ENCODE data around the gene CLEC3B.

DNA sequence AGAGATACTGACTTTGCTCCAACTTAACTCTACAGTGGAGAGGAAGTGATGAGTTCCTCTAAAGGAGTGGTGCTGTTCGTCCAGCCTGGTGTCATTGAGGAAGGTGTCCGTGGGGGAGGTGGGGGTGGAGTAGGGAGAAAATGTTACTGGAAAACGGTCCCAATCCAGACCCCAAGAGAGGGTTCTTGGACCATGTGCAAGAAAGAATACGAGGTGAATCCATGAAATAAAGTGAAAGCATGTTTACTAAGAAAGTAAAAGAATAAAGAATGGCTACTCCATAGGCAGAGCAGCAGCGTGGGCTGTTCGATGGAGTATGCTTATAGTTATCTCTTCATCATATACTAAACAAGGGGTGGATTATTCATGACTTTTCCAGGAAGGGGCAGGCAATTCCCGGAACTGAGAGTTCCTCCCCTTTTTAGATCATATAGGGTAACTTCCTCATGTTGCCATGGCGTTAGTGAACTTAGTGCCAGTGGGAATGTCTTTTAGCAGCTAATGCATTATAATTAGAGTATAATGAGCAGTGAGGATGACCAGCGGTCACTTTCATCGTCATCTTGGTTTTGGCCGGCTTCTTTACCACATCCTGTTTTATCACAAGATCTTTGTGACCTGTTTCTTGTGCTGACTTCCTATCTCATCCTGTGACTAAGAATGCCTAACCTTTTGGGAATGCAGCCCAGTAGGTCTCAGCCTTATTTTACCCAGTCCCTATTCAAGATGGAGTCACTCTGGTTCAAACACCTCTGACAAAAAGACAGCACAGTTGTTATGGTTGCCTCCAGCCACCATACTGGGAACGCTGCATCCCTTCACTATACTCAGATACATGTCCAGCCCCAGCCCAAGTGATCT is 38.6 kb downstream of the CLEC3B start:
- TF ChIP-seq, protein P1, sequence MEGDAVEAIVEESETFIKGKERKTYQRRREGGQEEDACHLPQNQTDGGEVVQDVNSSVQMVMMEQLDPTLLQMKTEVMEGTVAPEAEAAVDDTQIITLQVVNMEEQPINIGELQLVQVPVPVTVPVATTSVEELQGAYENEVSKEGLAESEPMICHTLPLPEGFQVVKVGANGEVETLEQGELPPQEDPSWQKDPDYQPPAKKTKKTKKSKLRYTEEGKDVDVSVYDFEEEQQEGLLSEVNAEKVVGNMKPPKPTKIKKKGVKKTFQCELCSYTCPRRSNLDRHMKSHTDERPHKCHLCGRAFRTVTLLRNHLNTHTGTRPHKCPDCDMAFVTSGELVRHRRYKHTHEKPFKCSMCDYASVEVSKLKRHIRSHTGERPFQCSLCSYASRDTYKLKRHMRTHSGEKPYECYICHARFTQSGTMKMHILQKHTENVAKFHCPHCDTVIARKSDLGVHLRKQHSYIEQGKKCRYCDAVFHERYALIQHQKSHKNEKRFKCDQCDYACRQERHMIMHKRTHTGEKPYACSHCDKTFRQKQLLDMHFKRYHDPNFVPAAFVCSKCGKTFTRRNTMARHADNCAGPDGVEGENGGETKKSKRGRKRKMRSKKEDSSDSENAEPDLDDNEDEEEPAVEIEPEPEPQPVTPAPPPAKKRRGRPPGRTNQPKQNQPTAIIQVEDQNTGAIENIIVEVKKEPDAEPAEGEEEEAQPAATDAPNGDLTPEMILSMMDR (IDR thresholded peaks at IDR 0.05) = no peak
- peak in 1 of 2 donors; percentile 5 for TF ChIP-seq POLR2A (IDR thresholded peaks at IDR 0.05)
